Smooth muscle cell (in vitro differentiated cells): Measurements from ENCODE around the gene DNM3. TPM values are rescaled to one million over a fixed set of nuclear protein-coding genes. Genes with fewer than 3 reads are reported as not detected.

Source experiments
- DNase-seq: peaks from one replicate; lab custom pipeline; 2025; ENCODE audit not compliant: unreplicated experiment; lab: John Stamatoyannopoulos, UW
- H2AFZ ChIP-seq: fragments of 200-600 bp; sonication (generic); 2 replicates; pipeline ENCODE4 v1.6.0; 2016; ENCODE audit warnings: antibody characterized with exemption, low read depth, mild to moderate bottlenecking
- H3F3A ChIP-seq: fragments of 200-600 bp; sonication (generic); 2 replicates; pipeline ENCODE4 v1.6.0; 2017; ENCODE audit warnings: antibody characterized with exemption, low read depth
- H3K27ac ChIP-seq: fragments of 200-600 bp; sonication (generic); 2 replicates; pipeline ENCODE4 v1.5.1; 2016; ENCODE audit warnings: low read depth, mild to moderate bottlenecking
- H3K27me3 ChIP-seq: fragments of 200-600 bp; sonication (generic); 2 replicates; pipeline ENCODE4 v1.6.1; 2016; ENCODE audit warnings: low read depth, mild to moderate bottlenecking
- H3K36me3 ChIP-seq: fragments of 200-600 bp; sonication (generic); 2 replicates; pipeline ENCODE4 v1.5.1; 2016; ENCODE audit warnings: low read depth
- H3K4me1 ChIP-seq: fragments of 200-600 bp; sonication (generic); 2 replicates; pipeline ENCODE4 v1.5.1; 2016; ENCODE audit warnings: low read depth
- H3K4me2 ChIP-seq: fragments of 200-600 bp; sonication (generic); 2 replicates; pipeline ENCODE4 v1.6.0; 2016; ENCODE audit warnings: mild to moderate bottlenecking
- H3K4me3 ChIP-seq: fragments of 200-600 bp; sonication (generic); 2 replicates; pipeline ENCODE4 v1.5.1; 2016; ENCODE audit warnings: mild to moderate bottlenecking
- H3K79me2 ChIP-seq: fragments of 200-600 bp; sonication (generic); 2 replicates; pipeline ENCODE4 v1.6.0; 2016; ENCODE audit warnings: low read depth, mild to moderate bottlenecking
- H3K9ac ChIP-seq: fragments of 200-600 bp; sonication (generic); 2 replicates; pipeline ENCODE4 v1.6.0; 2016; ENCODE audit warnings: low read depth
- H3K9me3 ChIP-seq: fragments of 200-600 bp; sonication (generic); replicated peaks from 2 replicates; pipeline ENCODE4 v1.5.1; 2016; ENCODE audit warnings: low read depth
- H4K20me1 ChIP-seq: fragments of 200-600 bp; sonication (generic); 2 replicates; pipeline ENCODE4 v1.6.0; 2016; ENCODE audit warnings: low read depth
- WGBS: methylation state at CpG from one replicate; pipeline ENCODE4 v1.1.7; 2016; ENCODE audit warnings: low lambda C conversion rate; 5-methylcytosine and 5-hydroxymethylcytosine counted together
- polyA plus RNA-seq: library from polyadenylated mRNA; unstranded; fragments of >200 nt; fragmentation: Nextera tagmentation; extraction: Ambion mirVana; gene quantifications from 2 replicates; pipeline ENCODE4 v1.2.1, GENCODE V29; 2016
- total RNA-seq: library from RNA; depleted of rRNA; stranded (reverse); fragments of >200 nt; gene quantifications from 2 replicates; pipeline ENCODE4 v1.2.3, GENCODE V29; 2014
- TF ChIP-seq, protein P1 (sequence below): fragments of 200-600 bp; sonication (generic); IDR thresholded peaks from 2 replicates; pipeline ENCODE4 v1.5.1; 2017; ENCODE audit warnings: borderline replicate concordance, mild to moderate bottlenecking, antibody characterized with exemption; ENCODE audit not compliant: insufficient read depth, poor library complexity, severe bottlenecking

Gene DNM3
- total and polyA plus RNA-seq, 2 experiments from 2014 or later = 1.7 to 3.0 TPM

DNA sequence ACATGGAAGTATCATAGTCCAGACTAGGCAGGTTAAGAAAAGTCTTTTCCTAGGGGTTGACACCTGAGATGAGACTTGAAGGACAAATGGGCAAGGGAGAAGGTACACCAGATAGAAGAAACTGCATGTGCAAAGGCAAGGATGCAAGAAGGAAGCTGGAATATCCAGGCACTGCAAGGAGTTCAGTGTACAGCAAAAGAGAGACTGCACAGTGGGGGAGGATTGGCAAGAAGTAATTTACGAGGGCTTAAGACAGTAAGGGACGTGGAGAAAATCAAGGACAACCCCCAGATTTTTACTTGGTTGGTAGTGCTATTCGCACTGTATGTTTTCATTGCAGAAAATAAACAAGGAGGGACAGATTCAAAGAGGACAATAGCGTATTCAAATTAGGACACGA lies 58.5 kb downstream of the DNM3 start:
- H3K79me2 ChIP-seq = no peaks in the 10 kb centered on the region
- H3F3A ChIP-seq = no peaks in the 10 kb centered on the region
- no peak overlapping the region for H3K27ac ChIP-seq
- no peaks in the 10 kb centered on the region for H4K20me1 ChIP-seq
- H3K4me2 ChIP-seq = no peak overlapping the region
- no peaks in the 10 kb centered on the region for H3K36me3 ChIP-seq
- H3K9me3 ChIP-seq = no peaks in the 10 kb centered on the region
- H3K9ac ChIP-seq = no peak overlapping the region
- no peak overlapping the region for H3K4me3 ChIP-seq
- H3K27me3 ChIP-seq = no peaks in the 10 kb centered on the region
- H2AFZ ChIP-seq = no peak overlapping the region
- TF ChIP-seq, protein P1, sequence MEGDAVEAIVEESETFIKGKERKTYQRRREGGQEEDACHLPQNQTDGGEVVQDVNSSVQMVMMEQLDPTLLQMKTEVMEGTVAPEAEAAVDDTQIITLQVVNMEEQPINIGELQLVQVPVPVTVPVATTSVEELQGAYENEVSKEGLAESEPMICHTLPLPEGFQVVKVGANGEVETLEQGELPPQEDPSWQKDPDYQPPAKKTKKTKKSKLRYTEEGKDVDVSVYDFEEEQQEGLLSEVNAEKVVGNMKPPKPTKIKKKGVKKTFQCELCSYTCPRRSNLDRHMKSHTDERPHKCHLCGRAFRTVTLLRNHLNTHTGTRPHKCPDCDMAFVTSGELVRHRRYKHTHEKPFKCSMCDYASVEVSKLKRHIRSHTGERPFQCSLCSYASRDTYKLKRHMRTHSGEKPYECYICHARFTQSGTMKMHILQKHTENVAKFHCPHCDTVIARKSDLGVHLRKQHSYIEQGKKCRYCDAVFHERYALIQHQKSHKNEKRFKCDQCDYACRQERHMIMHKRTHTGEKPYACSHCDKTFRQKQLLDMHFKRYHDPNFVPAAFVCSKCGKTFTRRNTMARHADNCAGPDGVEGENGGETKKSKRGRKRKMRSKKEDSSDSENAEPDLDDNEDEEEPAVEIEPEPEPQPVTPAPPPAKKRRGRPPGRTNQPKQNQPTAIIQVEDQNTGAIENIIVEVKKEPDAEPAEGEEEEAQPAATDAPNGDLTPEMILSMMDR = no peak
- peaks cover 14% of the 10 kb centered on the region for H3K4me1 ChIP-seq
- no peak for DNase-seq
- WGBS = 78% methylated on average over 5 of the region's 5 CpGs

DNA sequence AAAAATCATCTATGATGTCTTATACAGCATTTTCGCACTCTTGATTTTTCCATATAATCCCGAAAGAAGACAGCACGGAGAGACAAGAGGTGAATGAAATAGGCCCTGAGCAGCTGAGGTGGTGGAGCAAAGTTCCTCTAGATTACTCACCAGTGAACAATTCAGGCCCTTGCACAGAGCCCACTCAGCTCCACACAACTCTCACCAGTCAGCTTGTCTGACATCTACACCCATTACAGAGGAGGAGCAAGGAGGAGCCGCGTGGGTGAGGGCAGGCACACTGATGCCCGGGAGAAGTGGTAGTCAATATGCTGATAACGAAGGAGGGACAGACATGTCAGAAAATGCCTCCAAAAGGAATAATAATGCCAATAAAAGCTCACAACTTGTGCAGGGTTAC lies 59.9 kb downstream of the DNM3 start:
- H3K27me3 ChIP-seq = no peaks in the 10 kb centered on the region
- H2AFZ ChIP-seq = no peak overlapping the region
- TF ChIP-seq, protein P1 = no peak
- no peaks in the 10 kb centered on the region for H3K79me2 ChIP-seq
- H3K27ac ChIP-seq = no peak overlapping the region
- H3K9me3 ChIP-seq = no peaks in the 10 kb centered on the region
- H3F3A ChIP-seq = no peaks in the 10 kb centered on the region
- DNase-seq = no peak
- 78% methylated on average over 7 of the region's 7 CpGs for WGBS
- H4K20me1 ChIP-seq = no peaks in the 10 kb centered on the region
- H3K4me2 ChIP-seq = no peak overlapping the region
- no peak overlapping the region for H3K4me3 ChIP-seq
- no peak overlapping the region for H3K9ac ChIP-seq
- no peaks in the 10 kb centered on the region for H3K36me3 ChIP-seq
- H3K4me1 ChIP-seq = peaks cover 14% of the 10 kb centered on the region

DNA sequence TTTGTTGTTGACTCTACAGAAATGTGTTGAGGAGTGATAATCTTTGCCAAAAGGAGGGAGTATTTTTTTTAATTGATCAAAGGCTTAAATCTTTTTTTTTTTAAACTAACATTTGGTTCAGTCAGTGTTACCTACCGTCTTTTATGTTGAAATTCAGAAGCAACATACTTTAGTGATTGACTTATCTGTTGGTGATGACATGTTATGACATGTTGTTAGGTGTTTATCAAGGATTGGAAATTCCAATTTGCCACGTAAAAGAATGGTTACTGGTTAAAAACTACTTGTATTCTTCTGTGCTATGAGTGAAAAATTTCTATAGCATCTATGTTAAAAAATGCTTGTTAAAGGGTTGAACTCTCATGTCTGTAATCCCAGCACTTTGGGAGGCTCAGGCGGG lies 61.2 kb downstream of the DNM3 start:
- TF ChIP-seq, protein P1 = no peak
- H3K36me3 ChIP-seq = no peaks in the 10 kb centered on the region
- H3F3A ChIP-seq = no peaks in the 10 kb centered on the region
- H3K9ac ChIP-seq = no peak overlapping the region
- 75% methylated on average over 3 of the region's 3 CpGs for WGBS
- peak overlapping the region; percentile 40 for H3K27ac ChIP-seq
- no peaks in the 10 kb centered on the region for H3K79me2 ChIP-seq
- no peak overlapping the region for H2AFZ ChIP-seq
- no peaks in the 10 kb centered on the region for H3K27me3 ChIP-seq
- H3K4me3 ChIP-seq = no peak overlapping the region
- H3K9me3 ChIP-seq = no peaks in the 10 kb centered on the region
- no peaks in the 10 kb centered on the region for H4K20me1 ChIP-seq
- H3K4me2 ChIP-seq = no peak overlapping the region
- peaks cover 14% of the 10 kb centered on the region for H3K4me1 ChIP-seq
- no peak for DNase-seq

DNA sequence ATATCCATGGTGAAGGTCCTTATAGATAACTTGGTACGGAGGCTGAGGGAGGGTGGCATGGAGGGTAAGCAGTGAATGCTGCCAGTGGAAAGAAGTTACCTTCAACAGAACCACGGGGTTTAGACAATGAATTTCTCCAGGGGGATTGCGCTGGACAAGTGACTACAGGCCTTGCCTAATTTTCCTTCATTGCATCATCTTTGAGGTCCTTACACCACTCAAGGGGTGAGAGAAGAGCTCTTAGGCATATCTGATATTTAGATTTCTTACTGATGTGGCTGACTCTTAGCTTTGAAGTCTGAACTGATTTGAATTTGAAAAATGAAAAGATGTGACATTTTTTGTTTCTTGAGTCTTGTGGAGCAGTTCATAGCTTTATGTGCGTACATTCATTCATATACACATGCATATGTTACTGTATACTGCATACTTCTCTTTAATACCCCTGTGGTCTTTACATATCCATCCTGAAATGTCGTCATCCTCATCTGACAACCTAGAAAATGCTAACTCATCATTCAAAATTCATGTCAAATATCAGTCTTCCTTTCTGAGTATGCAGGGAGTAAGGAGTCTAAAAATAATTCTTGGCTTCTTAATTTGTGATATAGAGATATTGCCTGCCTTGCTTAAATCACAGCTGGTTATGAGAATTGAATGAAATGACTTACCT lies 63.6 kb downstream of the DNM3 start:
- WGBS = 98% methylated on average over 5 of the region's 5 CpGs
- H3K4me3 ChIP-seq = no peak overlapping the region
- no peak for DNase-seq

More for the DNA sequence above, 63.6 kb downstream of the DNM3 start:
- Histone ChIP-seq H3K36me3 (no peaks in the 10 kb centered on the region), H3K4me1 (peaks cover 3% of the 10 kb centered on the region), H3K27me3 (no peaks in the 10 kb centered on the region), H3K27ac (no peak overlapping the region), H3K9ac (no peak overlapping the region), H4K20me1 (no peaks in the 10 kb centered on the region), H3K79me2 (no peaks in the 10 kb centered on the region), H3F3A (no peaks in the 10 kb centered on the region), H2AFZ (no peak overlapping the region), H3K4me2 (no peak overlapping the region), H3K9me3 (no peaks in the 10 kb centered on the region)
- TF ChIP-seq, protein P1 = no peak
